HG02970 (cell line): Measurements from ENCODE around the gene CDCP1.

Experiments used
- ATAC-seq: cut with Tn5 transposase; IDR thresholded peaks from one replicate; pipeline ENCODE4 v1.9.1; 2021; ENCODE audit warnings: mild to moderate bottlenecking, moderate library complexity, moderate number of reproducible peaks; ENCODE audit not compliant: unreplicated experiment, low FRiP score

CDCP1 gene, protein sequence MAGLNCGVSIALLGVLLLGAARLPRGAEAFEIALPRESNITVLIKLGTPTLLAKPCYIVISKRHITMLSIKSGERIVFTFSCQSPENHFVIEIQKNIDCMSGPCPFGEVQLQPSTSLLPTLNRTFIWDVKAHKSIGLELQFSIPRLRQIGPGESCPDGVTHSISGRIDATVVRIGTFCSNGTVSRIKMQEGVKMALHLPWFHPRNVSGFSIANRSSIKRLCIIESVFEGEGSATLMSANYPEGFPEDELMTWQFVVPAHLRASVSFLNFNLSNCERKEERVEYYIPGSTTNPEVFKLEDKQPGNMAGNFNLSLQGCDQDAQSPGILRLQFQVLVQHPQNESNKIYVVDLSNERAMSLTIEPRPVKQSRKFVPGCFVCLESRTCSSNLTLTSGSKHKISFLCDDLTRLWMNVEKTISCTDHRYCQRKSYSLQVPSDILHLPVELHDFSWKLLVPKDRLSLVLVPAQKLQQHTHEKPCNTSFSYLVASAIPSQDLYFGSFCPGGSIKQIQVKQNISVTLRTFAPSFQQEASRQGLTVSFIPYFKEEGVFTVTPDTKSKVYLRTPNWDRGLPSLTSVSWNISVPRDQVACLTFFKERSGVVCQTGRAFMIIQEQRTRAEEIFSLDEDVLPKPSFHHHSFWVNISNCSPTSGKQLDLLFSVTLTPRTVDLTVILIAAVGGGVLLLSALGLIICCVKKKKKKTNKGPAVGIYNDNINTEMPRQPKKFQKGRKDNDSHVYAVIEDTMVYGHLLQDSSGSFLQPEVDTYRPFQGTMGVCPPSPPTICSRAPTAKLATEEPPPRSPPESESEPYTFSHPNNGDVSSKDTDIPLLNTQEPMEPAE

DNA sequence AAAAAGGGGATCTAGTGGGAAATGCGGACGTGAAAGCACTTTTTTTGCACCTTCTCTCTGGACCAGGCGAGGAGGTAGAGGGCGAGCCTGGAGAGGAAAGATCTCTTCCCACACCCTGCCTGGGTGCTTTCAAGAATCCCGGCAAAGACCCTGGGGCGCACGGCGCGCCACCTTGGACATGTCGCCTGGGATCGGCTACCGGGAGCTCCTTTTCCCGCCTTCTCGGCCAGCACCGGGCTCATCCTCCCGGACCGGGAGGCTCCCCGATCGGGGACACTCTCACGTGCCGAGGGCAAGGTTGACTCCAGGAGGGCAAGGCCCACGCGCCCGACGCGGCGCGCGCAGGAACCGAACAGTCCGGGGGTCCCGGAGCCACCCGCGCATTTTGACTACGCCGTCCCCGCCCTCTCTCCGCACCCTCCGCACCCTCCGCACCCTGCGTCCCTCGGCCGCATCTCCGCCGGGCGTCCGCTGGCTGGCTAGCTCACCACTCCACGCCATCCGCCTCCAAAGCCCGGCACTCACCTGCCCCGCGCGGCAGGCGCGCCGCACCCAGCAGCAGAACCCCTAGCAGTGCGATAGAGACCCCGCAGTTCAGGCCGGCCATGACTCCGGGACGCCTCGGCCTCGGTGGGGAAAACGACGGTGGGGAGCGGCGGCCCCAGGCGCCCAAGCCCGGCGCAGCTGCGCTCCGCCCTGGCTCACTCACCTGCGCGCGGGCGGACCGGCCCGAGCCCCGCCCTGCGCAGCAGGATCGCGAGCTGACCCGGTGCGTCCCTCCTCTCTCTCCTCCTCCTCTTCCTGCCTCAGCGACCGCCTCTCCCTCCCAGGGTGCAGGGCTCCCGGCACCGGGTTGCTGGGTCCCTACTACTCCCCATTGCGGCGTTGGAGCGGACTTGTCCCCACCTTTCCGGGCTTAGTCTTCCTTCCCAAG, at the start of gene CDCP1:
Gene CDCP1 (minus strand): TSS at position 698 of the 934 bp plus-strand sequence. CDS start 91 bp downstream, at position 607.
- ATAC-seq = no peak

DNA sequence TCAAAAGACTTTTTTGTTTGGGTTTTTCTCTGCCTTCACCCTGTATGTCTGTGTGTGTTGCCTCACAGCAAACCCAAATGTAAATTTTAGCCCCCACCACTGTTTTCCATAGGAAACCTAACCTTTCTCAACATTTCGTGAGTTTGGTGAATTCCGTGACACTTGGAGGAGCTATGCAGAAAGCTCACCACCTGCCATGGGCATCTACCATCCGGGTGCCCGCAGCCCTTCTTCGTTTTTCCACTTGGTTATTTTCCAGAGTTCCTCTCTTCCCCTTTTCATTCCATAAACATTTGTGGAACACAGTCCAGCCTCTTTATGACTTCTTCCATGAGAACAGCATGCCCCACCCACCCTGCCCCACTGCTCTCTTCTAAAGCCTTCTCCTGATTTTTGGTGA, 48.6 kb upstream of the CDCP1 start:
- ATAC-seq = no peak

GRCh38 chr3:45191924-45192417, 45.8 kb upstream of the CDCP1 start:
- no peak for ATAC-seq

- ATAC-seq = no peak
Measured at GRCh38 chr3:45191424-45191823, 45.2 kb upstream of the CDCP1 start.

DNA sequence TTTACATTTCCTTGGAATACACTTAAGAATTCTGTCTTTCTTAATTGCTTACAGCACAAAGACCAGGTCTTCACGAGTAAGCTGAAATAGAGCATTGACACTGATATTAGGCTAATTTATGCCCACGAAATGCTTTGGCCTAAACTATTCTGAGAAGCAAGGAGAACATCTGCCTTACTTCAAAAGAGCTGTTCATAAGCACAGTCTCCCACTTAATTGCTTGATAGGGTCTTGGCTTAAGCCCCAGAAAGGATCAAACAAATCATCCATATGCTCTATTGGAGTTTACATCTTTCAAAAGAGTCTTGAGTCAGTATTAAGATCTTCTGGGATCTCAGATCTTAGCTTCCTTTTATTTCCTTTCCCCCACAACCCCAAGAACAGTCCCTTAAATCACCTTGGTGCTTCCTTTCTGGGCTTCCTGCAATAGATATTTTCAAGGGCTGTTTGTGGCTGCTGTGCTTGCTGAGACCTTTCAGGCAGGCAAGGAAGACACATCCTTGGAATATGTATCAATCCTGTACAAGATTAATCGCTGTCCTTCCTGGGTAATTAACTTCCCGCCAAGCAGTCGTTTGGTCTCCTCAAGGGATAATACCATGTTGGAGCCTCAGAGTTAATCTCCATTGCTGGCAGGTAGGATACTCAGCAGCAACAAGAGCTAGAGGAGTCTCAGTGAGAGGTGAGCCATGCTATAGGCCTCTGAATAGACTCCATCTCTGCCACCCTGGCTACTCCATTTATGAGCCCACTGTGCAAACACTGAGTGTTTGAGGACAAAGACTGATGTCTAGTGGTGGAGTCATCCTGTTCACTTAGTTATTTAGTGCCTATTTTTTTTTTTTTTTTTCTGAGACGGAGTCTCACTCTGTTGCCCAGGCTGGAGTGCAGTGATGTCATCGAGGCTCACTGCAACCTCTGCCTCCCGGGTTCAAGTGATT, 42.8 kb upstream of the CDCP1 start:
- ATAC-seq = no peak

DNA sequence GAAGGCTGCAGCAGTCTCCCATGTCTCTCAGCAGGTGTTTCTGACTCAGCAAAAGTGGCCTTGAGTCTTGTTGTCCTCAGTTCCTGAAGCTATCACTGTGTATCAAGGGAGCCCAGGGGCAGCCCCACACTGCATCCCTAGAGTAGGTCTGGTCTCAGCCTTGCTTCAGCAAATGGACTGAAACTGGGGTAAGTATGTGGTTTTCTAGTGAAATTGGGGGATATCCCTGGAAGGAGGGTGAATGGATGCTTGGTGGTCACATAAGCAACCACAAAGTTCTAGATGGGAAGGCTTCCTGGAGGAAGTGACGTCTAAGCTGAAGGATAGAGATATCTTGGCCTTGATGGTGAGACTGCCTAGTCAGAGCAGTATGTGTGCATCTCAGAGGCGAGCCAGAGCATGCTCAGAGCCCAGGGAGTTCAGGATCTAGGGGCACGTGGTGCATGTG, 41.5 kb upstream of the CDCP1 start:
- no peak for ATAC-seq

DNA sequence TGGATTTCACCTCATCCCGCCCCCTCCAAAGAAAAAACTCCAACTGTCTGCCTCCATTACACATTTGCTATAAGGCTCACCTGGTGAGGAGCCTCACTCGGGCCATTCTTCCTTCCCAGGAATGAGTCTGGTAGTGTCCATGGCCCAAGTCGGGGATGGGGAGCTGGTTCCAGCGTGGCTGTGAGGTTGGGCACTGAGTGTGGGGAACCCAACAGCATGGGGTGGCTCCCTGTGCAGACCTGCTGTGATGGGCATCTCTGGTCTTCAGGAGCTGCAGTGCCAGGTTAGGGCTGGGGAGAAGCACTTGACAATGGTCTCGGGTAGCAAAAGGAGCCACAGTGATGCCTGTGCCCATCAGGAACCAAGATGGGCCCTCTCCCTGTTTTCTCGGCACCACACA, 40.7 kb upstream of the CDCP1 start:
- ATAC-seq = no peak

DNA sequence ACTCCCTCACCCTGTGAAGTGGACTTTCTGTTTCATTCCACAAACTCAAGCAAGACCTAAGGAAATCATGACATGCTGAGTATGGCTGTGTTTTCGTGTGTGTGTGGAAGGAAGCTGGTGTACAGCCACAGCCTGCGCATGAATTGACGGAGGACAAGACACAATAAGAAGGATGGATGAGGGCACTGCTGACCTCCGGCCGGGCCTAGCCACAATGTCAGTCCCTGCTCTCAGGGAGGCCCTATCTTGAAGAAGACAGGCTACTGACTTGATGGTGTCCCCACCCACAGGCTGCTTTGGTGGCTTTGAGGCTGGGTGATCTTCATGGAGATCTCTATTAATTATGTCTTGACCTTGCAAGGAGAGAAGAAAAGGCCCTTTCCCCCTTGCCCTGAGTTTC, 39.3 kb upstream of the CDCP1 start:
- no peak for ATAC-seq

DNA sequence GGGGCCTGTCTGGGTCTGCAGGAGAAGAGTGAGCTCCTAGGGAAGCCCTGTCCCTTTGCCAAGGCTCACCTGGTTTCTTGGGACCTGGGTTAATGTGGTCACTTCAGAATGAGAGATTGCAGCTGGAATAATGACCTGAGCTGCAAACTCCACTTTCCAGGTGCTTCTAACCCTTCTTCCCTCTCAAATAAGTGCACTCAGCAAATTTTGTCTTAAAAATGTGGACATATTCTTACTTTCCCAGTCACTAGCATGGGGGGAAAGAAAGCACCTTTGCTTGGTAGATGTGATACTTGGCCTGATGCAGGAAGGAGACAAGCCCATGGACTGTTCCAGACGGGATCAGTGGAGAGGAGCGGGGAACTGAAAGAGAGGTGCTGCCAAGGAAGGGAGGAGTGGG, 38.9 kb upstream of the CDCP1 start:
- ATAC-seq = no peak

DNA sequence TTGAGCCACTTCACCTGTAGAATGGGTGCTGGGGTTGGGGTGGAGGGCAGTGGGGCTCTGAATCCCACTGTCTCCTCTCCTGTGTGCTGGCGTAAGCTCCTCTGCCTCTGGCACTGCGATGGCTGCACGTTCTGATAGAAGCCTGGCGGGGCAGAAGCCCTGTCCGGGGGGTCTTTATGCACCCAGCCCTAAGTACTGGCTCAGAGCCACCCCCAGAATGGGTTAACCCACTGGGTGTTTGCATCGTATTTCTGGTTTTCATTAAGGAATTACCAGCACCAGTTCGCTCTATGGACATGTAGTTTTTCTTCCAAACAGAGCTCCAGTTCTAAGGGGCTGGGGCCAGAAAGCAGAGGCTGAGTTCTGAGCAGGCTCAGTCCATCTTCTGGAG, 37.7 kb upstream of the CDCP1 start:
- no peak for ATAC-seq

- ATAC-seq = no peak
Measured at GRCh38 chr3:45182915-45183871, 37.0 kb upstream of the CDCP1 start.

GRCh38 chr3:45181496-45181895, 35.3 kb upstream of the CDCP1 start:
- no peak for ATAC-seq

GRCh38 chr3:45180899-45181298, 34.7 kb upstream of the CDCP1 start:
- ATAC-seq = no peak

DNA sequence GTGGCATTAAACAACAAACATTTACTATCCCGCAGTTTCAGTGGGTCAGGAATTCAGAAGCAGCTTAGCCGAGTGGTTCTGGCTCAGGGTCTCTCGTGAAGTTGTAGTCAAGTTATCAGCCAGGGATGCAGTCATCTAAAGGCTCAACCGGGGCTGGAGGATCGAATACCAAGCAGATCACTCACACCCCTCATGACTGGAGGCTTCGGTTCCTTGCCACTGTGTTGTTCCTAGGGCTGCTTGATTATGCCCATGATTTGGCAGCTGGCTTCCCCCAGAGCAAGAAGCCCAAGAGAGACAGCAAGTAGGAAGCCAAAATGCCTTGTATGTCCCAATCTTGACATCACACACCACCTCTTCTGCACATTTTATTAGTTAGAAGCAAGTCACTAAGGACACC, 33.9 kb upstream of the CDCP1 start:
- no peak for ATAC-seq

GRCh38 chr3:45179163-45179562, 33.0 kb upstream of the CDCP1 start:
- no peak for ATAC-seq

- no peak for ATAC-seq
Measured at GRCh38 chr3:45178183-45179023, 32.2 kb upstream of the CDCP1 start.

GRCh38 chr3:45176912-45177311, 30.7 kb upstream of the CDCP1 start:
- no peak for ATAC-seq
